Measurements from ENCODE around the gene TMEM150A.

DNA sequence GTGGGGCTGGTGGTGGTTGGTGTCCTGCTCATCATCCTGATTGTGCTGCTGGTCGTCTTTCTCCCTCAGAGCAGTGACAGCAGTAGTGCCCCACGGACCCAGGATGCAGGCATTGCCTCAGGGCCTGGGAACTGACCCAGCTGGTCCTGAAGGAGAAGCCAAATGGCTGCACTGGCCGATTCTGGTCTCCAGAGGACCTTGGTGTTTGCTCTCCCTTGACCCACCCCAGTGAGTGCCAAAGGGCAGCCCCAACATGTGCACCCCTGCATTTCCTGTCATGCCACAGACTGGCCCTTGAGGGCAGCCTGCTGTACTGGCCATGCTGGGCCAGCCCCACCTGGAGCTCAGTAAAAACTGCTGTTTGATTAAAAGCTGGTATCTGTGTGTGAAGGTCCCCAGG, 9.5 kb downstream of the TMEM150A start:
- TF ChIP-seq, protein P1, sequence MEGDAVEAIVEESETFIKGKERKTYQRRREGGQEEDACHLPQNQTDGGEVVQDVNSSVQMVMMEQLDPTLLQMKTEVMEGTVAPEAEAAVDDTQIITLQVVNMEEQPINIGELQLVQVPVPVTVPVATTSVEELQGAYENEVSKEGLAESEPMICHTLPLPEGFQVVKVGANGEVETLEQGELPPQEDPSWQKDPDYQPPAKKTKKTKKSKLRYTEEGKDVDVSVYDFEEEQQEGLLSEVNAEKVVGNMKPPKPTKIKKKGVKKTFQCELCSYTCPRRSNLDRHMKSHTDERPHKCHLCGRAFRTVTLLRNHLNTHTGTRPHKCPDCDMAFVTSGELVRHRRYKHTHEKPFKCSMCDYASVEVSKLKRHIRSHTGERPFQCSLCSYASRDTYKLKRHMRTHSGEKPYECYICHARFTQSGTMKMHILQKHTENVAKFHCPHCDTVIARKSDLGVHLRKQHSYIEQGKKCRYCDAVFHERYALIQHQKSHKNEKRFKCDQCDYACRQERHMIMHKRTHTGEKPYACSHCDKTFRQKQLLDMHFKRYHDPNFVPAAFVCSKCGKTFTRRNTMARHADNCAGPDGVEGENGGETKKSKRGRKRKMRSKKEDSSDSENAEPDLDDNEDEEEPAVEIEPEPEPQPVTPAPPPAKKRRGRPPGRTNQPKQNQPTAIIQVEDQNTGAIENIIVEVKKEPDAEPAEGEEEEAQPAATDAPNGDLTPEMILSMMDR (IDR thresholded peaks at IDR 0.05; ENCODE audit: insufficient read depth, low read length, poor library complexity, severe bottlenecking): no peak
- no peak for TF ChIP-seq EZH2phosphoT487 (conservative IDR thresholded peaks at IDR 0.05; ENCODE audit: low read length)
